HCT116 (cell line): Measurements from ENCODE around the gene LRATD1. TPM values are rescaled to one million over a fixed set of nuclear protein-coding genes. Genes with fewer than 3 reads are reported as not detected.

Experiments
- ATAC-seq: fragments of 200-7000 bp; cut with Tn5 transposase; 2 replicates; pipeline ENCODE4 v1.9.1; 2020; ENCODE audit warnings: mild to moderate bottlenecking, moderate library complexity
- BruUV-seq: library from RNA; stranded (reverse); fragments of 400-500 nt; replicated peaks from 2 replicates; lab custom pipeline; 2021; lab: Mats Ljungman, UMichigan
- CTCF ChIA-PET: fragments of 300-600 bp; sonication (Branson Sonifier 250); formaldehyde crosslinking; loops from one replicate; lab custom pipeline; 2021; ENCODE audit warnings: antibody characterized with exemption; lab: Charles Lee
- POLR2A ChIA-PET: fragments of 300-600, 350-600 bp; sonication (Branson Sonifier 250); formaldehyde crosslinking; loops from one replicate; lab custom pipeline; 2021; ENCODE audit warnings: antibody characterized with exemption; lab: Charles Lee
- RAD21 ChIA-PET, 2 experiments: fragments of 300-600 bp; sonication (Branson Sonifier 250); formaldehyde crosslinking; loops; one replicate each; lab custom pipeline; 2023; ENCODE audit warnings: low total read pairs in 2 of 2; ENCODE audit not compliant: uncharacterized antibody in 2 of 2, unreplicated experiment in 2 of 2, low non-redundant PET in 1 of 2; lab: Charles Lee
- DNase-seq: peaks from one replicate; pipeline ENCODE4 v3.0.0-alpha.2; 2010; ENCODE audit warnings: low read depth, low spot score
- H2AFZ ChIP-seq: fragments of 200-600 bp; shearing (Covaris generic), sonication (generic); 2 replicates; pipeline ENCODE4 v1.6.1; 2017; ENCODE audit warnings: low read depth, mixed run types, mixed read lengths, antibody characterized with exemption, low read length; ENCODE audit not compliant: poor library complexity, severe bottlenecking
- H3K27ac ChIP-seq: 2 replicates; pipeline ENCODE4 v1.5.1; 2012; ENCODE audit warnings: low read depth, low read length
- H3K27me3 ChIP-seq: fragments of 200-600 bp; sonication (generic); 2 replicates; pipeline ENCODE4 v1.6.1; 2016; ENCODE audit warnings: mixed run types, low read length, mixed read lengths; ENCODE audit not compliant: insufficient read depth
- H3K36me3 ChIP-seq, 2 experiments: fragments of 200-500 bp in 1 of 2; fragments of 200-600 bp in 1 of 2; sonication (Bioruptor generic) in 1 of 2; sonication (generic) in 1 of 2; 2 replicates each; pipeline versions ENCODE4 v1.5.1 to v1.6.1; 2014 to 2016; ENCODE audit warnings: low read length in 2 of 2, inconsistent platforms in 1 of 2, mixed read lengths in 1 of 2, mixed run types in 1 of 2; ENCODE audit not compliant: insufficient read depth in 2 of 2, control insufficient read depth in 1 of 2
- H3K4me1 ChIP-seq, 2 experiments: fragments of 200-600 bp in 1 of 2; sonication (generic) in 1 of 2; 2 replicates each; pipeline versions ENCODE4 v1.5.1 to v1.6.1; 2012 to 2017; ENCODE audit warnings: low read length in 2 of 2, inconsistent platforms in 1 of 2, mild to moderate bottlenecking in 1 of 2, mixed read lengths in 1 of 2, mixed run types in 1 of 2, moderate library complexity in 1 of 2; ENCODE audit not compliant: insufficient read depth in 2 of 2, control insufficient read depth in 1 of 2
- H3K4me2 ChIP-seq: fragments of 200-600 bp; sonication (generic); 2 replicates; pipeline ENCODE4 v1.6.1; 2017; ENCODE audit warnings: mixed run types, low read length, mixed read lengths
- H3K4me3 ChIP-seq, 2 experiments: fragments of 200-600 bp in 1 of 2; sonication (generic) in 1 of 2; replicated peaks in 1 of 2; 2 replicates each; pipeline ENCODE4 v1.5.1; 2011 to 2016; ENCODE audit warnings: low read length in 2 of 2, control low read depth in 1 of 2, low read depth in 1 of 2, mild to moderate bottlenecking in 1 of 2, mixed read lengths in 1 of 2, mixed run types in 1 of 2
- H3K79me2 ChIP-seq: fragments of 200-600 bp; sonication (generic); 2 replicates; pipeline ENCODE4 v1.6.1; 2017; ENCODE audit warnings: mild to moderate bottlenecking, mixed run types, low read length, moderate library complexity, mixed read lengths; ENCODE audit not compliant: insufficient read depth
- H3K9ac ChIP-seq: fragments of 200-600 bp; sonication (generic); 2 replicates; pipeline ENCODE4 v1.6.1; 2016; ENCODE audit warnings: low read length, mixed read lengths
- H3K9me2 ChIP-seq: fragments of 200-600 bp; sonication (generic), shearing (Covaris generic); 2 replicates; pipeline ENCODE4 v1.6.1; 2017; ENCODE audit warnings: mixed run types, mild to moderate bottlenecking, moderate library complexity; ENCODE audit not compliant: insufficient read depth
- H3K9me3 ChIP-seq, 2 experiments: fragments of 200-500 bp in 1 of 2; fragments of 200-600 bp in 1 of 2; sonication (Bioruptor generic) in 1 of 2; sonication (generic) in 1 of 2; 2 replicates each; pipeline ENCODE4 v1.6.1; 2014 to 2017; ENCODE audit warnings: low read length in 2 of 2, mixed read lengths in 2 of 2, inconsistent platforms in 1 of 2, low read depth in 1 of 2, mild to moderate bottlenecking in 1 of 2, mixed run types in 1 of 2, moderate library complexity in 1 of 2; ENCODE audit not compliant: control insufficient read depth in 1 of 2, insufficient read depth in 1 of 2
- H4K20me1 ChIP-seq: fragments of 200-600 bp; sonication (generic), shearing (Covaris generic); 2 replicates; pipeline ENCODE4 v1.6.1; 2017; ENCODE audit warnings: mixed run types, mild to moderate bottlenecking, moderate library complexity; ENCODE audit not compliant: insufficient read depth
- ATF3 ChIP-seq: IDR thresholded peaks from 2 replicates; pipeline ENCODE4 v1.6.1; 2012
- CEBPB ChIP-seq: IDR thresholded peaks from 2 replicates; pipeline ENCODE4 v1.6.1; 2012; ENCODE audit warnings: low read depth
- ELF1 ChIP-seq: IDR thresholded peaks from 2 replicates; pipeline ENCODE4 v1.6.1; 2012; ENCODE audit warnings: low read depth, borderline replicate concordance
- EZH2 ChIP-seq: fragments of 200-600 bp; sonication (generic); IDR thresholded peaks from 2 replicates; pipeline ENCODE4 v1.6.1; 2017; ENCODE audit warnings: antibody characterized with exemption, mixed run types
- EZH2phosphoT487 ChIP-seq: fragments of 200-600 bp; IDR thresholded peaks from 2 replicates; pipeline ENCODE4 v1.6.1; 2018; ENCODE audit warnings: antibody characterized with exemption, borderline replicate concordance
- POLR2A ChIP-seq: IDR thresholded peaks from 2 replicates; pipeline ENCODE4 v1.7.0; 2011; ENCODE audit warnings: borderline replicate concordance; ENCODE audit not compliant: insufficient read depth, insufficient read length; ENCODE audit errors: extremely low read depth
- RAD21 ChIP-seq: IDR thresholded peaks from 2 replicates; pipeline ENCODE4 v1.6.1; 2012; ENCODE audit warnings: low read depth, mild to moderate bottlenecking
- SP1 ChIP-seq: IDR thresholded peaks from 2 replicates; pipeline ENCODE4 v1.6.1; 2012; ENCODE audit warnings: low read depth
- SRF ChIP-seq: IDR thresholded peaks from 2 replicates; pipeline ENCODE4 v1.6.1; 2012; ENCODE audit warnings: low read depth
- TCF7L2 ChIP-seq: IDR thresholded peaks from 2 replicates; pipeline ENCODE4 v1.7.0; 2011; ENCODE audit warnings: borderline replicate concordance, inconsistent platforms; ENCODE audit not compliant: insufficient read depth, insufficient read length; ENCODE audit errors: extremely low read depth
- YY1 ChIP-seq: IDR thresholded peaks from 2 replicates; pipeline ENCODE4 v1.6.1; 2011; ENCODE audit warnings: low read length, low read depth, moderate library complexity, mild to moderate bottlenecking; ENCODE audit not compliant: insufficient replicate concordance; ENCODE audit errors: extremely low read depth
- ZFX ChIP-seq: fragments of 450-650 bp; IDR thresholded peaks from 2 replicates; pipeline ENCODE4 v1.6.1; 2017
- ZNF274 ChIP-seq: fragments of 200-500 bp; sonication (Bioruptor generic); IDR thresholded peaks from 2 replicates; pipeline ENCODE4 v1.6.1; 2014; ENCODE audit warnings: mild to moderate bottlenecking, low read depth, low read length, inconsistent platforms
- intact Hi-C: fragments of 100-400 bp; cut with micrococcal nuclease; formaldehyde crosslinking; loops from 2 replicates; pipeline ENCODE4 v1.10.0; 2022
- total RNA-seq: library from RNA; stranded (reverse); gene quantifications from one replicate; pipeline ENCODE4 v1.2.1, GENCODE V29; 2021; ENCODE audit not compliant: unreplicated experiment
- TF ChIP-seq, protein P1 (sequence below): IDR thresholded peaks from 2 replicates; pipeline ENCODE4 v1.6.1; 2012
- TF ChIP-seq, protein P2 (sequence below), 3 experiments: fragments of 200-600 bp in 1 of 3; sonication (generic) in 1 of 3; IDR thresholded peaks in 2 of 3; conservative IDR thresholded peaks in 1 of 3; 2 replicates each; pipeline ENCODE4 v1.5.1; 2012 to 2017; ENCODE audit warnings: low read depth in 2 of 3, low read length in 2 of 3, antibody characterized with exemption in 1 of 3, borderline replicate concordance in 1 of 3, control low read depth in 1 of 3, mild to moderate bottlenecking in 1 of 3, mixed read lengths in 1 of 3, mixed run types in 1 of 3, moderate library complexity in 1 of 3; ENCODE audit not compliant: insufficient read depth in 1 of 3

Gene LRATD1
- total RNA-seq, 1 experiment from 2014 or later, result 0.07 TPM

DNA sequence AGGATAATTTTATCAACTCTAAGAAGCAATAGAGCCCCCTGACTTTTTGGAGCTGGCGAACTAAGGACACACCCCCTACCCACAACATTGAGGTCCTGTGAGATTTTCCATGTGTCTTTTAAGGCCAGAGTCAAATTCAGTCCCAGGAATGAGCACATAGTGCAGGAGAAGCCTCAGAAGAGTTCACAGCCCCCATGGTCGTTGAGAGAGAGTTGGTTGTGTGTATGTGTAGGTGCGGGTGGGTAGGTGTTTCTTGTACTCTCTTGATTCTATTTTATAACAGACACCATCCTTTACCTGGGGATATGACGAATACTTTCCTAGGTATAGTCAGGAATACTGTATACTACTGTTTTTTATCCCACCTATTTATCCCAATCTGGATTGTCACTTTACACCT lies 8.6 kb downstream of the LRATD1 start:
- H3K4me2 ChIP-seq, result no peak overlapping the region
- no TSS peak for BruUV-seq
- H2AFZ ChIP-seq, result no peak overlapping the region
- CTCF ChIA-PET, result no interaction called here
- ATAC-seq (no peak), DNase-seq (no peak)
- no peaks in the 10 kb centered on the region for H3K36me3 ChIP-seq
- no peaks in the 10 kb centered on the region for H3K79me2 ChIP-seq
- TF ChIP-seq POLR2A (no peak), EZH2phosphoT487 (no peak), YY1 (no peak), CEBPB (no peak), RAD21 (no peak), ELF1 (no peak), ZFX (no peak), EZH2 (no peak), ZNF274 (no peak), SRF (no peak), ATF3 (no peak), TCF7L2 (no peak), SP1 (no peak)
- TF ChIP-seq, protein P1, sequence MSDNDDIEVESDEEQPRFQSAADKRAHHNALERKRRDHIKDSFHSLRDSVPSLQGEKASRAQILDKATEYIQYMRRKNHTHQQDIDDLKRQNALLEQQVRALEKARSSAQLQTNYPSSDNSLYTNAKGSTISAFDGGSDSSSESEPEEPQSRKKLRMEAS, result no peak
- TF ChIP-seq, protein P2, sequence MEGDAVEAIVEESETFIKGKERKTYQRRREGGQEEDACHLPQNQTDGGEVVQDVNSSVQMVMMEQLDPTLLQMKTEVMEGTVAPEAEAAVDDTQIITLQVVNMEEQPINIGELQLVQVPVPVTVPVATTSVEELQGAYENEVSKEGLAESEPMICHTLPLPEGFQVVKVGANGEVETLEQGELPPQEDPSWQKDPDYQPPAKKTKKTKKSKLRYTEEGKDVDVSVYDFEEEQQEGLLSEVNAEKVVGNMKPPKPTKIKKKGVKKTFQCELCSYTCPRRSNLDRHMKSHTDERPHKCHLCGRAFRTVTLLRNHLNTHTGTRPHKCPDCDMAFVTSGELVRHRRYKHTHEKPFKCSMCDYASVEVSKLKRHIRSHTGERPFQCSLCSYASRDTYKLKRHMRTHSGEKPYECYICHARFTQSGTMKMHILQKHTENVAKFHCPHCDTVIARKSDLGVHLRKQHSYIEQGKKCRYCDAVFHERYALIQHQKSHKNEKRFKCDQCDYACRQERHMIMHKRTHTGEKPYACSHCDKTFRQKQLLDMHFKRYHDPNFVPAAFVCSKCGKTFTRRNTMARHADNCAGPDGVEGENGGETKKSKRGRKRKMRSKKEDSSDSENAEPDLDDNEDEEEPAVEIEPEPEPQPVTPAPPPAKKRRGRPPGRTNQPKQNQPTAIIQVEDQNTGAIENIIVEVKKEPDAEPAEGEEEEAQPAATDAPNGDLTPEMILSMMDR (IDR thresholded peaks at IDR 0.05 in 2 of 3, conservative IDR thresholded peaks at IDR 0.05 in 1 of 3; ENCODE audit: borderline replicate concordance in 1 of 3, insufficient read depth in 1 of 3, low read depth in 2 of 3, low read length in 2 of 3), result no peak
- no peak overlapping the region for H3K9ac ChIP-seq
- no peak overlapping the region for H3K4me3 ChIP-seq
- H3K27me3 ChIP-seq, result no peaks in the 10 kb centered on the region
- H4K20me1 ChIP-seq, result no peaks in the 10 kb centered on the region
- H3K9me2 ChIP-seq, result no peaks in the 10 kb centered on the region
- intact Hi-C loops, result no loop called here
- no peak overlapping the region for H3K27ac ChIP-seq
- no peaks in the 10 kb centered on the region for H3K4me1 ChIP-seq
- RAD21 ChIA-PET, result no interaction called here
- H3K9me3 ChIP-seq, result peaks cover 5 to 12% of the 10 kb centered on the region in 2 experiments; a peak in 2 of 4 replicates
- POLR2A ChIA-PET, result no interaction called here
